Ecto neural progenitor cell (in vitro differentiated cells): ENCODE data around the gene CFAP77.

Experiments used
- DNase-seq: peaks from one replicate; pipeline ENCODE4 v3.0.0-alpha.2; 2018; ENCODE audit warnings: low spot score

Gene CFAP77

GRCh38 chr9:132451276-132451675, 41.3 kb downstream of the CFAP77 start:
- DNase-seq = no peak

- no peak for DNase-seq
Measured at GRCh38 chr9:132456241-132456640, 46.2 kb downstream of the CFAP77 start.

- DNase-seq = no peak
Measured at GRCh38 chr9:132457504-132458236, 47.7 kb downstream of the CFAP77 start.

- no peak for DNase-seq
Measured at GRCh38 chr9:132458432-132458831, 48.4 kb downstream of the CFAP77 start.

GRCh38 chr9:132459661-132460060, 49.6 kb downstream of the CFAP77 start:
- DNase-seq = no peak

GRCh38 chr9:132460240-132460639, 50.2 kb downstream of the CFAP77 start:
- DNase-seq = no peak

- no peak for DNase-seq
Measured at GRCh38 chr9:132461281-132461896, 51.4 kb downstream of the CFAP77 start.

GRCh38 chr9:132461971-132462370, 52.0 kb downstream of the CFAP77 start:
- no peak for DNase-seq

- DNase-seq = no peak
Measured at GRCh38 chr9:132464547-132464946, 54.5 kb downstream of the CFAP77 start.

GRCh38 chr9:132465131-132465635, 55.2 kb downstream of the CFAP77 start:
- DNase-seq = no peak

- DNase-seq = no peak
Measured at GRCh38 chr9:132472199-132472598, 62.2 kb downstream of the CFAP77 start.

- no peak for DNase-seq
Measured at GRCh38 chr9:132472599-132472998, 62.6 kb downstream of the CFAP77 start.

- peak; percentile 86 for DNase-seq
Measured at GRCh38 chr9:132474253-132474652, 64.2 kb downstream of the CFAP77 start.

GRCh38 chr9:132478353-132479050, 68.5 kb downstream of the CFAP77 start:
- DNase-seq = no peak

- DNase-seq = no peak
Measured at GRCh38 chr9:132479733-132480132, 69.7 kb downstream of the CFAP77 start.

GRCh38 chr9:132481053-132481849, 71.2 kb downstream of the CFAP77 start:
- no peak for DNase-seq

- no peak for DNase-seq
Measured at GRCh38 chr9:132482196-132482813, 72.3 kb downstream of the CFAP77 start.

GRCh38 chr9:132485393-132485792, 75.4 kb downstream of the CFAP77 start:
- DNase-seq = no peak

- DNase-seq = no peak
Measured at GRCh38 chr9:132486706-132487350, 76.8 kb downstream of the CFAP77 start.

GRCh38 chr9:132487351-132487791, 77.4 kb downstream of the CFAP77 start:
- no peak for DNase-seq

GRCh38 chr9:132487980-132488535, 78.0 kb downstream of the CFAP77 start:
- DNase-seq = no peak
